Right kidney (tissue), 1 donor: ENCODE measurements around the gene PKNOX2.

Experiments
- DNase-seq: peaks from one replicate; pipeline ENCODE4 v3.0.0-alpha.2; 2016

PKNOX2 gene

GRCh38 chr11:125382822-125383221 lies 218.3 kb downstream of the PKNOX2 start:
- no peak for DNase-seq

GRCh38 chr11:125384825-125385224 lies 220.3 kb downstream of the PKNOX2 start:
- DNase-seq, result no peak

GRCh38 chr11:125387901-125388300 lies 223.3 kb downstream of the PKNOX2 start:
- DNase-seq, result no peak

- no peak for DNase-seq
Observed at GRCh38 chr11:125388611-125389010, 224.1 kb downstream of the PKNOX2 start.

- DNase-seq, result no peak
Observed at GRCh38 chr11:125389339-125390166, 225.0 kb downstream of the PKNOX2 start.

- no peak for DNase-seq
Observed at GRCh38 chr11:125390946-125391345, 226.4 kb downstream of the PKNOX2 start.

- no peak for DNase-seq
Observed at GRCh38 chr11:125393331-125393730, 228.8 kb downstream of the PKNOX2 start.

GRCh38 chr11:125394296-125394695 lies 229.7 kb downstream of the PKNOX2 start:
- no peak for DNase-seq

- DNase-seq, result no peak
Observed at GRCh38 chr11:125397421-125397820, 232.9 kb downstream of the PKNOX2 start.

GRCh38 chr11:125398475-125398874 lies 233.9 kb downstream of the PKNOX2 start:
- DNase-seq, result no peak

GRCh38 chr11:125398994-125399640 lies 234.6 kb downstream of the PKNOX2 start:
- DNase-seq, result no peak

- DNase-seq, result no peak
Observed at GRCh38 chr11:125399945-125400344, 235.4 kb downstream of the PKNOX2 start.

GRCh38 chr11:125401235-125401634 lies 236.7 kb downstream of the PKNOX2 start:
- DNase-seq, result no peak

GRCh38 chr11:125401746-125402145 lies 237.2 kb downstream of the PKNOX2 start:
- peak; percentile 53 for DNase-seq

GRCh38 chr11:125402435-125402834 lies 237.9 kb downstream of the PKNOX2 start:
- DNase-seq, result no peak

GRCh38 chr11:125404157-125404810 lies 239.7 kb downstream of the PKNOX2 start:
- no peak for DNase-seq

- DNase-seq, result peak; percentile 84
Observed at GRCh38 chr11:125404811-125405790, 240.6 kb downstream of the PKNOX2 start.

- DNase-seq, result no peak
Observed at GRCh38 chr11:125407046-125407445, 242.5 kb downstream of the PKNOX2 start.

- peak; percentile 62 for DNase-seq
Observed at GRCh38 chr11:125408311-125408711, 243.8 kb downstream of the PKNOX2 start.

- DNase-seq, result no peak
Observed at GRCh38 chr11:125410091-125410490, 245.5 kb downstream of the PKNOX2 start.

GRCh38 chr11:125412177-125412496 lies 247.6 kb downstream of the PKNOX2 start:
- no peak for DNase-seq

- DNase-seq, result no peak
Observed at GRCh38 chr11:125412509-125412908, 248.0 kb downstream of the PKNOX2 start.
